ENCODE results near the gene CYGB.

DNA sequence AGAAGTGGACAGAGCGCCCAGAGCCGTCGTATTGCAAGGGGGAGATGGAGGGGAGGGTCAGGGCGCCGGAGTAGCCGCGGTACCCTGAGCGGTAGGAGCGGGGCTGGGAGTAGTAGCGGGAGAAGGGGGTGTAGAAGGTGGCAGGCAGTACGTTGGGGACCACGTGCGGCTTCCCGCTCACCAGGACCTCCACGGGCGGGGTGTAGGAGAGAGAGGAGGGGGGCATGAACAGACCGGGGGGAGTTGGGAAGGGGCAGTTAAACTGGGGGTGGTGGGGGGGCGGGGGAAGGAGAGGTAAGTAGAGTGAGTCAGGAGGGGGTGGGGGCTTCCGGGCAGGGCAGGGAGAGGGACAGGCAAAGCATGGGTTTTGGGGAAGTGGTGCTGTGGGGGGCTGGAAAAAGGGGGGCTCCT, 31.3 kb upstream of the CYGB start:
- TF ChIP-seq POLR2AphosphoS5 (IDR thresholded peaks at IDR 0.05; ENCODE audit: borderline replicate concordance, low read depth, low read length) (no peak), EZH2 (IDR thresholded peaks at IDR 0.05) (no peak), FOXP2 (optimal IDR thresholded peaks at IDR 0.05; ENCODE audit: control extremely low read depth, extremely low read length, insufficient read depth) (no peak)
